HCT116 (cell line): Measurements from ENCODE around the gene ARHGAP36. TPM values are rescaled to one million over a fixed set of nuclear protein-coding genes. Genes with fewer than 3 reads are reported as not detected.
A peak's percentile ranks its signal among the peaks of the same experiment; 100 is the strongest.

Experiments used
- ATAC-seq: fragments of 200-7000 bp; cut with Tn5 transposase; 2 replicates; pipeline ENCODE4 v1.9.1; 2020; ENCODE audit warnings: mild to moderate bottlenecking, moderate library complexity
- BruUV-seq: library from RNA; stranded (reverse); fragments of 400-500 nt; replicated peaks from 2 replicates; lab custom pipeline; 2021; lab: Mats Ljungman, UMichigan
- CTCF ChIA-PET: fragments of 300-600 bp; sonication (Branson Sonifier 250); formaldehyde crosslinking; loops from one replicate; lab custom pipeline; 2021; ENCODE audit warnings: antibody characterized with exemption; lab: Charles Lee
- POLR2A ChIA-PET: fragments of 300-600, 350-600 bp; sonication (Branson Sonifier 250); formaldehyde crosslinking; loops from one replicate; lab custom pipeline; 2021; ENCODE audit warnings: antibody characterized with exemption; lab: Charles Lee
- RAD21 ChIA-PET, 2 experiments: fragments of 300-600 bp; sonication (Branson Sonifier 250); formaldehyde crosslinking; loops; one replicate each; lab custom pipeline; 2023; ENCODE audit warnings: low total read pairs in 2 of 2; ENCODE audit not compliant: uncharacterized antibody in 2 of 2, unreplicated experiment in 2 of 2, low non-redundant PET in 1 of 2; lab: Charles Lee
- DNase-seq: peaks from one replicate; pipeline ENCODE4 v3.0.0-alpha.2; 2010; ENCODE audit warnings: low read depth, low spot score
- H2AFZ ChIP-seq: fragments of 200-600 bp; shearing (Covaris generic), sonication (generic); 2 replicates; pipeline ENCODE4 v1.6.1; 2017; ENCODE audit warnings: low read depth, mixed run types, mixed read lengths, antibody characterized with exemption, low read length; ENCODE audit not compliant: poor library complexity, severe bottlenecking
- H3K27ac ChIP-seq: 2 replicates; pipeline ENCODE4 v1.5.1; 2012; ENCODE audit warnings: low read depth, low read length
- H3K27me3 ChIP-seq: fragments of 200-600 bp; sonication (generic); 2 replicates; pipeline ENCODE4 v1.6.1; 2016; ENCODE audit warnings: mixed run types, low read length, mixed read lengths; ENCODE audit not compliant: insufficient read depth
- H3K36me3 ChIP-seq, 2 experiments: fragments of 200-500 bp in 1 of 2; fragments of 200-600 bp in 1 of 2; sonication (Bioruptor generic) in 1 of 2; sonication (generic) in 1 of 2; 2 replicates each; pipeline versions ENCODE4 v1.5.1 to v1.6.1; 2014 to 2016; ENCODE audit warnings: low read length in 2 of 2, inconsistent platforms in 1 of 2, mixed read lengths in 1 of 2, mixed run types in 1 of 2; ENCODE audit not compliant: insufficient read depth in 2 of 2, control insufficient read depth in 1 of 2
- H3K4me1 ChIP-seq, 2 experiments: fragments of 200-600 bp in 1 of 2; sonication (generic) in 1 of 2; 2 replicates each; pipeline versions ENCODE4 v1.5.1 to v1.6.1; 2012 to 2017; ENCODE audit warnings: low read length in 2 of 2, inconsistent platforms in 1 of 2, mild to moderate bottlenecking in 1 of 2, mixed read lengths in 1 of 2, mixed run types in 1 of 2, moderate library complexity in 1 of 2; ENCODE audit not compliant: insufficient read depth in 2 of 2, control insufficient read depth in 1 of 2
- H3K4me2 ChIP-seq: fragments of 200-600 bp; sonication (generic); 2 replicates; pipeline ENCODE4 v1.6.1; 2017; ENCODE audit warnings: mixed run types, low read length, mixed read lengths
- H3K4me3 ChIP-seq, 2 experiments: fragments of 200-600 bp in 1 of 2; sonication (generic) in 1 of 2; replicated peaks in 1 of 2; 2 replicates each; pipeline ENCODE4 v1.5.1; 2011 to 2016; ENCODE audit warnings: low read length in 2 of 2, control low read depth in 1 of 2, low read depth in 1 of 2, mild to moderate bottlenecking in 1 of 2, mixed read lengths in 1 of 2, mixed run types in 1 of 2
- H3K79me2 ChIP-seq: fragments of 200-600 bp; sonication (generic); 2 replicates; pipeline ENCODE4 v1.6.1; 2017; ENCODE audit warnings: mild to moderate bottlenecking, mixed run types, low read length, moderate library complexity, mixed read lengths; ENCODE audit not compliant: insufficient read depth
- H3K9ac ChIP-seq: fragments of 200-600 bp; sonication (generic); 2 replicates; pipeline ENCODE4 v1.6.1; 2016; ENCODE audit warnings: low read length, mixed read lengths
- H3K9me2 ChIP-seq: fragments of 200-600 bp; sonication (generic), shearing (Covaris generic); 2 replicates; pipeline ENCODE4 v1.6.1; 2017; ENCODE audit warnings: mixed run types, mild to moderate bottlenecking, moderate library complexity; ENCODE audit not compliant: insufficient read depth
- H3K9me3 ChIP-seq, 2 experiments: fragments of 200-500 bp in 1 of 2; fragments of 200-600 bp in 1 of 2; sonication (Bioruptor generic) in 1 of 2; sonication (generic) in 1 of 2; 2 replicates each; pipeline ENCODE4 v1.6.1; 2014 to 2017; ENCODE audit warnings: low read length in 2 of 2, mixed read lengths in 2 of 2, inconsistent platforms in 1 of 2, low read depth in 1 of 2, mild to moderate bottlenecking in 1 of 2, mixed run types in 1 of 2, moderate library complexity in 1 of 2; ENCODE audit not compliant: control insufficient read depth in 1 of 2, insufficient read depth in 1 of 2
- H4K20me1 ChIP-seq: fragments of 200-600 bp; sonication (generic), shearing (Covaris generic); 2 replicates; pipeline ENCODE4 v1.6.1; 2017; ENCODE audit warnings: mixed run types, mild to moderate bottlenecking, moderate library complexity; ENCODE audit not compliant: insufficient read depth
- CEBPB ChIP-seq: IDR thresholded peaks from 2 replicates; pipeline ENCODE4 v1.6.1; 2012; ENCODE audit warnings: low read depth
- EZH2phosphoT487 ChIP-seq: fragments of 200-600 bp; IDR thresholded peaks from 2 replicates; pipeline ENCODE4 v1.6.1; 2018; ENCODE audit warnings: antibody characterized with exemption, borderline replicate concordance
- POLR2A ChIP-seq: IDR thresholded peaks from 2 replicates; pipeline ENCODE4 v1.7.0; 2011; ENCODE audit warnings: borderline replicate concordance; ENCODE audit not compliant: insufficient read depth, insufficient read length; ENCODE audit errors: extremely low read depth
- RAD21 ChIP-seq: IDR thresholded peaks from 2 replicates; pipeline ENCODE4 v1.6.1; 2012; ENCODE audit warnings: low read depth, mild to moderate bottlenecking
- SP1 ChIP-seq: IDR thresholded peaks from 2 replicates; pipeline ENCODE4 v1.6.1; 2012; ENCODE audit warnings: low read depth
- ZFX ChIP-seq: fragments of 450-650 bp; IDR thresholded peaks from 2 replicates; pipeline ENCODE4 v1.6.1; 2017
- intact Hi-C: fragments of 100-400 bp; cut with micrococcal nuclease; formaldehyde crosslinking; loops from 2 replicates; pipeline ENCODE4 v1.10.0; 2022
- total RNA-seq: library from RNA; stranded (reverse); gene quantifications from one replicate; pipeline ENCODE4 v1.2.1, GENCODE V29; 2021; ENCODE audit not compliant: unreplicated experiment
- TF ChIP-seq, protein P1 (sequence below): IDR thresholded peaks from 2 replicates; pipeline ENCODE4 v1.6.1; 2012
- TF ChIP-seq, protein P2 (sequence below): IDR thresholded peaks from 2 replicates; pipeline ENCODE4 v1.6.1; 2012
- TF ChIP-seq, protein P3 (sequence below), 3 experiments: fragments of 200-600 bp in 1 of 3; sonication (generic) in 1 of 3; IDR thresholded peaks in 2 of 3; conservative IDR thresholded peaks in 1 of 3; 2 replicates each; pipeline ENCODE4 v1.5.1; 2012 to 2017; ENCODE audit warnings: low read depth in 2 of 3, low read length in 2 of 3, antibody characterized with exemption in 1 of 3, borderline replicate concordance in 1 of 3, control low read depth in 1 of 3, mild to moderate bottlenecking in 1 of 3, mixed read lengths in 1 of 3, mixed run types in 1 of 3, moderate library complexity in 1 of 3; ENCODE audit not compliant: insufficient read depth in 1 of 3

ARHGAP36 gene
- total RNA-seq, 1 experiment from 2014 or later: not detected

DNA sequence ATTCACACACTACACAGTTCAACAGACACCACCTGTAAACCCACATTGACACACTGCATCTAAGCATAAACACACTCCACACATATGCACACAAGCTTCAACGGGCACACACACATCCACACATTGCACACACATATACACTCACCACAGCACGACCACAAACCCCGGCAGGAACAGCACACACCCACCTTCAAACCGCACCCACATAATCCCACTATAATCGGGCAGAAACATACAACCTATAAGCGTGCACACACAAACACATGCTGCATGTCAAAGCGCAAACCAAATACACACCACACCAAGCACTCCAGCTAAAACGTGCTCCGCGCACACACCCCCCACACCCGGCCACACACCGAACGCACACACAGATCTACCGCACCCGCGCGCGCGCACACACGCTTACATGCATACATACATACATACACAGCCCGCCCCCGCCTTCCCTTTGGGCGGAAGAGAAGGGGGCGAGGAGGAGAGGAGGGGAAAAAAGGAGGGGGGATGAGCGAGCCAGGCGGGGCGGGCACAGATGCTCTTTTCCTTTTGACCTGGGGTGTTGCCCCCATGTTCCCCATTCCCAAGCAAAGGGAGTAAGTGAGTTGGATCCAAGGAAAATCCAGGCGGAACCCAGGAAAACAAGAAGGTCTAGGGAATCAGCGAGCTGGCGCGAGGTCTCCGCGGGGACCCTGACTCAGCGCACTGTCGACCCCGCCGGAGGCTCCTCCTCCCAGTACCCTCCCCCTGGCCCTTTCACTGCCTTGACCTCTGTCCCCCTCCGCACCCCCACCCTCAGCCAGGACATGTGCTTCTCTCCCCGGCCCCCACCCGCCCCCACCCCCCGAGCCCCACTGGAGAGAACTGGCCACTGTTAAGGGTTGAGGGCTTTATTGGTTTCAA lies 9.9 kb downstream of the ARHGAP36 start:
- Histone ChIP-seq H3K36me3 (no peaks in the 10 kb centered on the region), H3K9me2 (no peaks in the 10 kb centered on the region), H3K4me1 (no peaks in the 10 kb centered on the region), H3K4me3 (no peak overlapping the region), H3K27ac (no peak overlapping the region), H3K9ac (no peak overlapping the region), H4K20me1 (no peaks in the 10 kb centered on the region), H3K27me3 (no peaks in the 10 kb centered on the region; the same call in 1 of the 2 replicates), H3K79me2 (no peaks in the 10 kb centered on the region), H3K9me3 (no peaks in the 10 kb centered on the region), H3K4me2 (no peak overlapping the region), H2AFZ (no peak overlapping the region)
- ATAC-seq (no peak), DNase-seq (no peak)
- ChIA-PET CTCF (interaction anchor here (0.7 to 2.2 kb wide), 8 partner anchors 11 to 609 kb away, joined by 3 to 8 read pairs (median 6); no protein-coding TSS in a partner anchor), RAD21 (no interaction called here), POLR2A (interaction anchor here (0.6 kb wide), 1 partner anchor 1163 kb away, joined by 4 read pairs; no protein-coding TSS in a partner anchor)
- TF ChIP-seq EZH2phosphoT487 (no peak), ZFX (no peak), POLR2A (no peak), SP1 (no peak)
- TF ChIP-seq, protein P1, sequence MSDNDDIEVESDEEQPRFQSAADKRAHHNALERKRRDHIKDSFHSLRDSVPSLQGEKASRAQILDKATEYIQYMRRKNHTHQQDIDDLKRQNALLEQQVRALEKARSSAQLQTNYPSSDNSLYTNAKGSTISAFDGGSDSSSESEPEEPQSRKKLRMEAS: no peak
- intact Hi-C loops: loop anchor here (10.0 kb wide), 1 partner anchor 607 kb away; no protein-coding TSS in a partner anchor
- no TSS peak for BruUV-seq

DNA sequence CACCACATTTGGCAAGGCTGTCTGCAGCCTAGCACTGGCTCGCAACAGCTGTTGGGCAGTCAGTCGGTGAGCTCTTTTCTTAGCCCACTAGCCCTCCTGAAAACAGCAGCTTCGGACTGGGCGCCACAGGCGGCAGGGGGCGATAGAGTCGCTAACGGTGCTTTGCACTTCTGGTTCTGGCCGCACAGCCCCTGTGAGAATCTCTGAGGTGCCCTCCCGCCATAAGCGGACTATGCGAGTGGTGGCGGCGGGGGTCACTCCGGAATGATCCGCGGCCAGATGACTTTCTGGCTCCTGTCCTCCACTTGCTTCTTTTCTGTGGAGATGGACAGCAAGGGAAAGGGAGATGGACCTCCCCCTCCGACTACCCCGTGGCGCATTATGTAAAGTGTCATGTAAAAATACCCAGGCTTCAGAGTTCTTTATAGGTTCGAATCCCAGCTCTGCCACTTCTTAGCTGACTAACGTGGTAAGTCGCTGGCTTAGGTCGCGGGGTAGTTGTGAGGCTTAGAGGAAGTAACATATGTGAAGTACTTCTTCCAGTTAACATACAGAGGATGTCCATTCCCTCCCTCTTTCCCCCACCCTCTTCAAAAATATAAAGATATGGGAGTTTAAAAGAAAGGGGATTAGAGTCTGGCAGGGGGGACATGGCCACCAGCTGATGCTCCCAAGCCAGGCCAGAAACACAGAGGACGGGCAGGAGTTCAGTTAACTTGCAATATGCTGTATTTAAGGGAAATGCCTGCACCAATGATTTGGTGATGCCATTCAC lies 11.0 kb downstream of the ARHGAP36 start:
- DNase-seq (peak; percentile 19), ATAC-seq (peak; percentile 94)
- Histone ChIP-seq H3K9me3 (no peaks in the 10 kb centered on the region), H3K4me3 (no peak overlapping the region), H3K9ac (no peak overlapping the region), H3K27ac (no peak overlapping the region), H4K20me1 (no peaks in the 10 kb centered on the region), H3K4me1 (no peaks in the 10 kb centered on the region), H3K27me3 (no peaks in the 10 kb centered on the region; the same call in 1 of the 2 replicates), H3K36me3 (no peaks in the 10 kb centered on the region), H3K79me2 (no peaks in the 10 kb centered on the region), H3K4me2 (peak overlapping the region; percentile 33; the same call in 1 of the 2 replicates), H3K9me2 (no peaks in the 10 kb centered on the region), H2AFZ (no peak overlapping the region)
- TF ChIP-seq RAD21 (peak; percentile 51), CEBPB (no peak)
- TF ChIP-seq, protein P2, sequence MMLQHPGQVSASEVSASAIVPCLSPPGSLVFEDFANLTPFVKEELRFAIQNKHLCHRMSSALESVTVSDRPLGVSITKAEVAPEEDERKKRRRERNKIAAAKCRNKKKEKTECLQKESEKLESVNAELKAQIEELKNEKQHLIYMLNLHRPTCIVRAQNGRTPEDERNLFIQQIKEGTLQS: no peak
- TF ChIP-seq, protein P3, sequence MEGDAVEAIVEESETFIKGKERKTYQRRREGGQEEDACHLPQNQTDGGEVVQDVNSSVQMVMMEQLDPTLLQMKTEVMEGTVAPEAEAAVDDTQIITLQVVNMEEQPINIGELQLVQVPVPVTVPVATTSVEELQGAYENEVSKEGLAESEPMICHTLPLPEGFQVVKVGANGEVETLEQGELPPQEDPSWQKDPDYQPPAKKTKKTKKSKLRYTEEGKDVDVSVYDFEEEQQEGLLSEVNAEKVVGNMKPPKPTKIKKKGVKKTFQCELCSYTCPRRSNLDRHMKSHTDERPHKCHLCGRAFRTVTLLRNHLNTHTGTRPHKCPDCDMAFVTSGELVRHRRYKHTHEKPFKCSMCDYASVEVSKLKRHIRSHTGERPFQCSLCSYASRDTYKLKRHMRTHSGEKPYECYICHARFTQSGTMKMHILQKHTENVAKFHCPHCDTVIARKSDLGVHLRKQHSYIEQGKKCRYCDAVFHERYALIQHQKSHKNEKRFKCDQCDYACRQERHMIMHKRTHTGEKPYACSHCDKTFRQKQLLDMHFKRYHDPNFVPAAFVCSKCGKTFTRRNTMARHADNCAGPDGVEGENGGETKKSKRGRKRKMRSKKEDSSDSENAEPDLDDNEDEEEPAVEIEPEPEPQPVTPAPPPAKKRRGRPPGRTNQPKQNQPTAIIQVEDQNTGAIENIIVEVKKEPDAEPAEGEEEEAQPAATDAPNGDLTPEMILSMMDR (IDR thresholded peaks at IDR 0.05 in 2 of 3, conservative IDR thresholded peaks at IDR 0.05 in 1 of 3; ENCODE audit: borderline replicate concordance in 1 of 3, insufficient read depth in 1 of 3, low read depth in 2 of 3, low read length in 2 of 3): peak; percentile 35 to 58 (median 55); a peak in 5 of 6 replicates
- POLR2A ChIA-PET: interaction anchor here (0.6 kb wide), 1 partner anchor 1164 kb away, joined by 4 read pairs; no protein-coding TSS in a partner anchor
- CTCF ChIA-PET: interaction anchor here (0.7 to 2.2 kb wide), 8 partner anchors 10 to 608 kb away, joined by 3 to 8 read pairs (median 6); no protein-coding TSS in a partner anchor
- BruUV-seq: TSS peak; percentile 100
- intact Hi-C loops: loop anchor here (1.0 to 10.0 kb wide), 2 partner anchors 564 to 606 kb away; no protein-coding TSS in a partner anchor
- RAD21 ChIA-PET: no interaction called here
